ENCODE measurements around the gene TUBB2A. TPM values are rescaled to one million over a fixed set of nuclear protein-coding genes. Genes with fewer than 3 reads are reported as not detected.

TUBB2A gene
- total RNA-seq, 1 donor, result 45.5 TPM

DNA sequence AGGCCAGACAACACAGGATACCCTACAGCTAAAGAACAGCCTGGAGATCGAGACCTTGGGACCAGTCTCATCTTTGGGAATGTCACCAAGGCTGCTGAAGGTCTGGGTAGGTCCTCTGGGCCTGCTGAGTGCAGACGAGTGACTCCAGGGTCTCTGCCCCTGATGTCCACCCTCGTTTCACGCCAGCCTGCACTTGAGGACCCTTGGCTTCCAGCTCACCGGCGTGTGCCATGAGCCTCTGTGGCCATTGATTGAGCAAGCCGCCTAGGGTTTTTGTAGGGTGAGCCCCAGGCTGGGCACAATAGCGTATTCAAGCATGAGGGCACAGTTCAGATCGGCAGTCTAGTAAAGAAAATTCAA is 34.5 kb downstream of the TUBB2A start:
- no peak overlapping the region for H3K4me3 ChIP-seq (ENCODE audit: low read depth, low read length)
- TF ChIP-seq, protein P1, sequence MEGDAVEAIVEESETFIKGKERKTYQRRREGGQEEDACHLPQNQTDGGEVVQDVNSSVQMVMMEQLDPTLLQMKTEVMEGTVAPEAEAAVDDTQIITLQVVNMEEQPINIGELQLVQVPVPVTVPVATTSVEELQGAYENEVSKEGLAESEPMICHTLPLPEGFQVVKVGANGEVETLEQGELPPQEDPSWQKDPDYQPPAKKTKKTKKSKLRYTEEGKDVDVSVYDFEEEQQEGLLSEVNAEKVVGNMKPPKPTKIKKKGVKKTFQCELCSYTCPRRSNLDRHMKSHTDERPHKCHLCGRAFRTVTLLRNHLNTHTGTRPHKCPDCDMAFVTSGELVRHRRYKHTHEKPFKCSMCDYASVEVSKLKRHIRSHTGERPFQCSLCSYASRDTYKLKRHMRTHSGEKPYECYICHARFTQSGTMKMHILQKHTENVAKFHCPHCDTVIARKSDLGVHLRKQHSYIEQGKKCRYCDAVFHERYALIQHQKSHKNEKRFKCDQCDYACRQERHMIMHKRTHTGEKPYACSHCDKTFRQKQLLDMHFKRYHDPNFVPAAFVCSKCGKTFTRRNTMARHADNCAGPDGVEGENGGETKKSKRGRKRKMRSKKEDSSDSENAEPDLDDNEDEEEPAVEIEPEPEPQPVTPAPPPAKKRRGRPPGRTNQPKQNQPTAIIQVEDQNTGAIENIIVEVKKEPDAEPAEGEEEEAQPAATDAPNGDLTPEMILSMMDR (IDR thresholded peaks at IDR 0.05; ENCODE audit: insufficient read depth, low read length), result no peak
- DNase-seq (ENCODE audit: low read depth), result no peak

DNA sequence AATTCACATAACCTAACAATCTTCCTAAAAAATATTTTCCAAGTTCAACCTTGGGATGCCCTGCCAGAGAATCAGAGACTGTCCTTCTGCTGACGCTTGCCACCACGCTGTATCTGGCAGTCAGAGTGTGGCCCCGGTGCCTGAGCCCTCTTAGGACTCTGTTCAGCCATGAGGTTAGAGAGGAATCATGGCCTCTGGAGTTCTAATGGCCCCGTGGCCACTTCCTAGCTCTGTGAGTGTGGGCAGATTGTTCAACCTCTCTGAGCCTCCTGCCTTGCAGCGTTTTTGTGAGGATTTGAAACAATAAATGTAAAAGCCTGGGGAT is 36.6 kb downstream of the TUBB2A start:
- DNase-seq (ENCODE audit: low read depth), result no peak
- TF ChIP-seq, protein P1 (IDR thresholded peaks at IDR 0.05; ENCODE audit: insufficient read depth, low read length), result no peak
- no peak overlapping the region for H3K4me3 ChIP-seq (ENCODE audit: low read depth, low read length)

DNA sequence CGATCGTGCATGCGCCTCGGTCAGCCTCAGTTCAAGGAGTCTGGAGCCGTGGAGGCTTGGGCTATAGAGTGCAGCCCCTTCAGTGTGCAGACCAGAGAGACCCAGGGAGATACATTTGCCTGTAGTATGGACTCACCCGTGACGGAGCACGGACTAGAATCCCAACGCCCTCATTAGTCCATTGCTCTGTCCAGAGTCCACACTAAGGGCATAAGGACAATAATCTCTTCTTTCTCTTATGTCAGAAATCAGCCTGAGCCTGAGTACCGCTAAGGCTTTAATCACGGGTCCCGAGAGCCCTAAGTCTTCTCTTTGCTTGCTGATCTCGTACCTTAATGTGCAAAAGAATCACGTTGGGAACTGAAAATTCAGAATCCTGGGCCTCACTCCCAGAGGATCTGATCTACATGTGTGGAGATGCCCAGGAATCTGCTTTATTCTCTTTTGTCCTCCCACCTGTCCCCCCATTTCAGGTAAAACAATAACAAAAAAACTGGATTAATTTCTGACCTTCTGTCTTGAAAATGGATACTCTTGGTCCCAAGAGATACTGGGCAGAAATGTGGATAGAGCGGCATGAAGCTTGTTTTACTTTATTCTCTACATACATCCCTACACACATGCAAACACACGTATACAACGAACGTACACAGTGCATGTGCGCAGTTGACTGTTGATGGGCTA is 38.2 kb downstream of the TUBB2A start:
- peak; percentile 42 for DNase-seq (ENCODE audit: low read depth)
- H3K4me3 ChIP-seq (ENCODE audit: low read depth, low read length), result peak overlapping the region; percentile 85
- TF ChIP-seq, protein P1 (IDR thresholded peaks at IDR 0.05; ENCODE audit: insufficient read depth, low read length), result no peak

DNA sequence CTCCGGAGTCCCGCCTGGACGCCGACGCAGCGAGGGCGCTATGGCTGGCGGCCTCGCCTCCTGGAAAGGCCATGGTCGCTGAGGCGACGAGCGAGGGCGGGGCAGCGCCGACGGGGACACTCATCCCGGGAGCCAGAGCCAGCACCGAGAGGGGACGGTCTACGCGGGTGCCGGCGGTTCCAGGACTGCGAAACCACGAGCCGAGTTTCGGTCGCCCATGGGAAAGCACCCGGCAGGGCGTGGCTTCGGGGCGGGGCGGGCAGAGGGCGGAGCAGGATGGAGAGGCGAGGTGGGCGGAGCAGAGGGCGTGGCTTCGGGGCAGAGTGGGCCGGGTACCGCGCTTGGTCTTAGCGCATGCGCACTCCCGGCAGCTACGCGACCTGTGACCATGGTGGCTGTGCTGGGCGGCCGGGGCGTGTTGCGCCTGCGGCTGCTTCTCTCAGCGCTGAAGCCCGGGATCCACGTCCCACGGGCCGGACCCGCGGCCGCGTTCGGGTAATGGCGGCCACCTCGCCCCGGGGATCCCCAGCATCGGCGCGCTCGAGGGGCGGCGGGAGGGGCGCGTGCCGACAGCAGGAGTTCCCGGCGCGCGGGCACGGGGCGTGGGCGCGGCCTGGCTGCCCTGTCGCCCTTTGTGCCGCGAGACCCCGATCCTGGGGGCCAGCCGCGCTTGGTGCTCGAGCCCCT is 38.8 kb downstream of the TUBB2A start, which contains the start of gene BPHL:
TSS of gene BPHL (plus strand) at position 359 of the 687 bp plus-strand sequence. CDS start at position 389, 30 bp downstream.
- DNase-seq (ENCODE audit: low read depth), result peak; percentile 91
- TF ChIP-seq, protein P1 (IDR thresholded peaks at IDR 0.05; ENCODE audit: insufficient read depth, low read length), result no peak
- H3K4me3 ChIP-seq (ENCODE audit: low read depth, low read length), result peak within 1 kb of the TSS; percentile 85

DNA sequence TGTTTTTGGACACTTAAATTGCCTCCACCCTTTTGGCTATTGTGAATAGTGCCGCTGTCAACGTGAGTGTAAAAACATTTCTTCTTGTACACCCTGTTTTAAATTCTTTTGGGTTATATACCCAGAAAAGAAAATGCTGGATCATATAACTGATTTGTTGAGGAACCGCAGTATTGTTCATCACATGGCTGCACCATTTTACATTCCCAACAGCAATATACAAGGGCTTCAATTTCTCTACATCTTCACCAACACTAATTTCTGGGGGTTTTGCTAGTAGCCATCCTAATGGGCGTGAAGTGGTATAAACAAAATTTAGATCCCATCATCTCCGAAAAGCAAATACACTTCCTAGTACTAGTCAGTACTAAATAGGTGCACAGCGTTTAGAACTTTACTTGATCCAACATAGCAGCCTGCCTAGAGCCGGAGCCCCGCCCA is 39.4 kb downstream of the TUBB2A start:
- no peak for DNase-seq (ENCODE audit: low read depth)
- TF ChIP-seq, protein P1 (IDR thresholded peaks at IDR 0.05; ENCODE audit: insufficient read depth, low read length), result no peak
- H3K4me3 ChIP-seq (ENCODE audit: low read depth, low read length), result peak overlapping the region; percentile 85

DNA sequence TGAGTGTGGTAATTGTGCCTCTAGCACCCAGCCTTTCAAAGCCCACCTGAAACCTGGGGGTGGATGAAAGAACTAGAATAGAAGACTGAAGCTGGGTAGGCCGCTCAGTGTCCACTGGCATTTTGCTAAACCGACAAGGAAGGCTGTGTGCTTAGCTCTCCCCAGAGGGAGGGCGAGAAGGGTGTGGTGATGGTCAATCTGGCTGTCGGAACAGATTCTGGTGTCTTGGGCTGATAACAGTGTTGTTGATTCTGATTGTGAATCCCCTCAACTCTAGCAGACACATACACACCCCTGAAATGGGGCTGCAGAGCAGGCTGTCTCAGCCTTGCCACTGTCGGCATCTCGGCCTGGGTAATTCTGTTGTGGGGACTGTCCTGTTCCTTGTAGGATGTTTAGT is 43.0 kb downstream of the TUBB2A start:
- TF ChIP-seq, protein P1 (IDR thresholded peaks at IDR 0.05; ENCODE audit: insufficient read depth, low read length), result no peak
- DNase-seq (ENCODE audit: low read depth), result no peak
- no peak overlapping the region for H3K4me3 ChIP-seq (ENCODE audit: low read depth, low read length)

All from fibroblast of the aortic adventitia (primary cell).